ENCODE measurements around the gene STAC3.
A peak's percentile ranks its signal among the peaks of the same experiment; 100 is the strongest.

Gene STAC3

DNA sequence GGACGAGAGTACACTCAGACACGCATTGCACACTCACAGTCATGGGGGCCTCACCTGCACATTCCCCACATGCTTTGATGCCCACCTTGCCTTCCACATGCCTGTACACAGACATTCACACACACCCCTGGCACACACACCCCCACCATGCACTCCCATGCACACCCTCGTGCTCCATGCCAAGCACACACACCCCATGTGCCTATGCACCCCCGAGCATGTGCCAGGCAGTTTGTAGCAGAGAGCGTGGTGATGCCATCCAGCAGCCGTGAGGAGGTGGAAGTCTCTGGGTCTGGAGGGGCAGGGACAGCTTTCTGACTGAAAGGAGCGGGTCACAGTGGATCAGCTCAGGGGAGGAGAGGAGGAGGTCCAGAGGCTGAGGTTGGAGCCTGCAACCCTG, 45.1 kb downstream of the STAC3 start:
- no peak for DNase-seq
- Histone ChIP-seq H3K4me3 (ENCODE audit: low read depth in 1 of 2, low read length in 2 of 2) (no peak overlapping the region), H4K20me1 (ENCODE audit: insufficient read depth, low read length) (no peaks in the 10 kb centered on the region), H2AFZ (ENCODE audit: low read depth, low read length) (no peak overlapping the region), H3K9ac (ENCODE audit: low read depth, low read length) (no peak overlapping the region), H3K36me3 (ENCODE audit: insufficient read depth, low read length) (no peaks in the 10 kb centered on the region), H3K4me2 (ENCODE audit: insufficient read depth, low read length) (no peak overlapping the region), H3K4me1 (ENCODE audit: insufficient read depth, low read length) (no peaks in the 10 kb centered on the region), H3K27ac (ENCODE audit: low read length) (no peak overlapping the region), H3K79me2 (ENCODE audit: insufficient read depth, low read length) (no peaks in the 10 kb centered on the region), H3K27me3 (ENCODE audit: insufficient read depth, low read length, poor library complexity) (no peaks in the 10 kb centered on the region), H3K9me3 (ENCODE audit: insufficient read depth, low read length, severe bottlenecking) (no peaks in the 10 kb centered on the region)
- TF ChIP-seq, protein P1, sequence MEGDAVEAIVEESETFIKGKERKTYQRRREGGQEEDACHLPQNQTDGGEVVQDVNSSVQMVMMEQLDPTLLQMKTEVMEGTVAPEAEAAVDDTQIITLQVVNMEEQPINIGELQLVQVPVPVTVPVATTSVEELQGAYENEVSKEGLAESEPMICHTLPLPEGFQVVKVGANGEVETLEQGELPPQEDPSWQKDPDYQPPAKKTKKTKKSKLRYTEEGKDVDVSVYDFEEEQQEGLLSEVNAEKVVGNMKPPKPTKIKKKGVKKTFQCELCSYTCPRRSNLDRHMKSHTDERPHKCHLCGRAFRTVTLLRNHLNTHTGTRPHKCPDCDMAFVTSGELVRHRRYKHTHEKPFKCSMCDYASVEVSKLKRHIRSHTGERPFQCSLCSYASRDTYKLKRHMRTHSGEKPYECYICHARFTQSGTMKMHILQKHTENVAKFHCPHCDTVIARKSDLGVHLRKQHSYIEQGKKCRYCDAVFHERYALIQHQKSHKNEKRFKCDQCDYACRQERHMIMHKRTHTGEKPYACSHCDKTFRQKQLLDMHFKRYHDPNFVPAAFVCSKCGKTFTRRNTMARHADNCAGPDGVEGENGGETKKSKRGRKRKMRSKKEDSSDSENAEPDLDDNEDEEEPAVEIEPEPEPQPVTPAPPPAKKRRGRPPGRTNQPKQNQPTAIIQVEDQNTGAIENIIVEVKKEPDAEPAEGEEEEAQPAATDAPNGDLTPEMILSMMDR (IDR thresholded peaks at IDR 0.05; ENCODE audit: borderline replicate concordance, extremely low read depth, low read length, poor library complexity, severe bottlenecking): no peak
- no peak for TF ChIP-seq EZH2 (IDR thresholded peaks at IDR 0.05; ENCODE audit: borderline replicate concordance, low read depth, low read length, severe bottlenecking)
- 0 out of 3 replicates have a peak, but pooled peaks have one; percentile 25 for ATAC-seq (ENCODE audit: insufficient read depth, low read depth)

DNA sequence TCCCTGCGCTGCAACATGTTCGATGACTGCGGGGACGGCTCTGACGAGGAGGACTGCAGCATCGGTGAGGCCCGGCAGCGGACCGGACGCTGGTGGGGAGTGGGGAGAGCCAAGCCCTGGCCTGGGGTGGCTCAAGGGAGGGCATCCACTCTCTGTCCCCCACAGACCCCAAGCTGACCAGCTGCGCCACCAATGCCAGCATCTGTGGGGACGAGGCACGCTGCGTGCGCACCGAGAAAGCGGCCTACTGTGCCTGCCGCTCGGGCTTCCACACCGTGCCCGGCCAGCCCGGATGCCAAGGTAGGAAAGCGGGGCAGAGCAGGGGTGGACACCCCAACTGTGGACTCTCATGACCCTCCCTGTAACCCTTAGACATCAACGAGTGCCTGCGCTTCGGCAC, 45.8 kb downstream of the STAC3 start:
- Histone ChIP-seq H4K20me1 (ENCODE audit: insufficient read depth, low read length) (no peaks in the 10 kb centered on the region), H3K79me2 (ENCODE audit: insufficient read depth, low read length) (no peaks in the 10 kb centered on the region), H3K4me1 (ENCODE audit: insufficient read depth, low read length) (no peaks in the 10 kb centered on the region), H3K27me3 (ENCODE audit: insufficient read depth, low read length, poor library complexity) (no peaks in the 10 kb centered on the region), H3K36me3 (ENCODE audit: insufficient read depth, low read length) (no peaks in the 10 kb centered on the region), H2AFZ (ENCODE audit: low read depth, low read length) (no peak overlapping the region), H3K9me3 (ENCODE audit: insufficient read depth, low read length, severe bottlenecking) (no peaks in the 10 kb centered on the region), H3K4me2 (ENCODE audit: insufficient read depth, low read length) (no peak overlapping the region), H3K27ac (ENCODE audit: low read length) (no peak overlapping the region), H3K4me3 (ENCODE audit: low read depth in 1 of 2, low read length in 2 of 2) (no peak overlapping the region), H3K9ac (ENCODE audit: low read depth, low read length) (no peak overlapping the region)
- DNase-seq: no peak
- TF ChIP-seq, protein P1 (IDR thresholded peaks at IDR 0.05; ENCODE audit: borderline replicate concordance, extremely low read depth, low read length, poor library complexity, severe bottlenecking): no peak
- TF ChIP-seq EZH2 (IDR thresholded peaks at IDR 0.05; ENCODE audit: borderline replicate concordance, low read depth, low read length, severe bottlenecking): no peak
- ATAC-seq (ENCODE audit: insufficient read depth, low read depth): no peak

DNA sequence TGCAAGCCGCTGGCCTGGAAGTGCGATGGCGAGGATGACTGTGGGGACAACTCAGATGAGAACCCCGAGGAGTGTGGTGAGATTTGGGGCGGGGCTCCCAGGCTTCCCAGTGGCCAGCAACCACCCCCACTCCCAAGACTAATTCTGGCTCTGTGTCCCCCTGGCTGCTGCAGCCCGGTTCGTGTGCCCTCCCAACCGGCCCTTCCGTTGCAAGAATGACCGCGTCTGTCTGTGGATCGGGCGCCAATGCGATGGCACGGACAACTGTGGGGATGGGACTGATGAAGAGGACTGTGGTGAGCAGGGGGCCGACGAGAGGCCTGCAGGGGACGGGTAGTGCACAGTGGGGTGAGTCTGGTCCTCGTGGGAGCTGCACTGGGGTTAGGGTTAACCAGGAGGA, 46.5 kb downstream of the STAC3 start:
- Histone ChIP-seq H3K4me2 (ENCODE audit: insufficient read depth, low read length) (no peak overlapping the region), H3K27me3 (ENCODE audit: insufficient read depth, low read length, poor library complexity) (no peaks in the 10 kb centered on the region), H2AFZ (ENCODE audit: low read depth, low read length) (no peak overlapping the region), H3K36me3 (ENCODE audit: insufficient read depth, low read length) (no peaks in the 10 kb centered on the region), H3K4me1 (ENCODE audit: insufficient read depth, low read length) (no peaks in the 10 kb centered on the region), H4K20me1 (ENCODE audit: insufficient read depth, low read length) (no peaks in the 10 kb centered on the region), H3K27ac (ENCODE audit: low read length) (no peak overlapping the region), H3K9me3 (ENCODE audit: insufficient read depth, low read length, severe bottlenecking) (no peaks in the 10 kb centered on the region), H3K9ac (ENCODE audit: low read depth, low read length) (no peak overlapping the region), H3K79me2 (ENCODE audit: insufficient read depth, low read length) (no peaks in the 10 kb centered on the region), H3K4me3 (ENCODE audit: low read depth in 1 of 2, low read length in 2 of 2) (no peak overlapping the region)
- ATAC-seq (ENCODE audit: insufficient read depth, low read depth): no peak
- no peak for DNase-seq
- TF ChIP-seq, protein P1 (IDR thresholded peaks at IDR 0.05; ENCODE audit: borderline replicate concordance, extremely low read depth, low read length, poor library complexity, severe bottlenecking): no peak
- TF ChIP-seq EZH2 (IDR thresholded peaks at IDR 0.05; ENCODE audit: borderline replicate concordance, low read depth, low read length, severe bottlenecking): no peak

DNA sequence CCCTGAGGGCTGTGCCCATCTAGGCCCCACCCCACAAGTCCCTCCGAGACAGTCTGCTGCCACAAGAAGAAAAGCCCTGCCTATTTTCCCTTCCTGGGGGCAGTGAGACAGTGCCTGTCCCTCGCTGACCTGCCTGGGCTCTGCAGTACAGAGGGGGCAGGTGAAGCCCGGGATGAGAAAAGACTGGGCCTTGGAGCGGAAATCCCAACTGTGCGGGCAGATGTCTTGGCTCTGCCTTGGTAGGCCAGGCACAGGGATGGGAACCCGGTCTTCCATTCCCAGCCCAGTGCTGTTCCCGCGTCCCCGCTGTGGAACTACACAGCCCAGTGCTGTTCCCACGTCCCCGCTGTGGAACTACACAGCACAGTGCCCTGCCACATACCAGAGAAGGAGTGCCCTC, 47.2 kb downstream of the STAC3 start:
- Histone ChIP-seq H3K9me3 (ENCODE audit: insufficient read depth, low read length, severe bottlenecking) (no peaks in the 10 kb centered on the region), H3K79me2 (ENCODE audit: insufficient read depth, low read length) (no peaks in the 10 kb centered on the region), H2AFZ (ENCODE audit: low read depth, low read length) (no peak overlapping the region), H3K9ac (ENCODE audit: low read depth, low read length) (no peak overlapping the region), H3K4me2 (ENCODE audit: insufficient read depth, low read length) (no peak overlapping the region), H3K36me3 (ENCODE audit: insufficient read depth, low read length) (no peaks in the 10 kb centered on the region), H3K4me3 (ENCODE audit: low read depth in 1 of 2, low read length in 2 of 2) (no peak overlapping the region), H3K27me3 (ENCODE audit: insufficient read depth, low read length, poor library complexity) (no peaks in the 10 kb centered on the region), H3K27ac (ENCODE audit: low read length) (no peak overlapping the region), H4K20me1 (ENCODE audit: insufficient read depth, low read length) (no peaks in the 10 kb centered on the region; the same call in 1 of the 2 replicates), H3K4me1 (ENCODE audit: insufficient read depth, low read length) (no peaks in the 10 kb centered on the region)
- no peak for DNase-seq
- no peak for TF ChIP-seq EZH2 (IDR thresholded peaks at IDR 0.05; ENCODE audit: borderline replicate concordance, low read depth, low read length, severe bottlenecking)
- TF ChIP-seq, protein P1 (IDR thresholded peaks at IDR 0.05; ENCODE audit: borderline replicate concordance, extremely low read depth, low read length, poor library complexity, severe bottlenecking): no peak
- no peak for ATAC-seq (ENCODE audit: insufficient read depth, low read depth)
